ENCODE results near the gene TBC1D24.

TBC1D24 gene

GRCh38 chr16:2513405-2514332, 38.7 kb downstream of the TBC1D24 start, which contains the start of gene ATP6V0C:
TSS of gene ATP6V0C (plus strand) at chr16:2513952. CDS start at chr16:2514104, 152 bp downstream.
- in situ Hi-C loops (cut with HindIII; ENCODE audit: low sequenced_read_pairs) = no loop called here

- in situ Hi-C loops (cut with HindIII; ENCODE audit: low sequenced_read_pairs) = no loop called here
Observed at GRCh38 chr16:2514333-2515179, 39.6 kb downstream of the TBC1D24 start.

GRCh38 chr16:2515180-2515851, 40.4 kb downstream of the TBC1D24 start:
- in situ Hi-C loops (cut with HindIII; ENCODE audit: low sequenced_read_pairs) = no loop called here

GRCh38 chr16:2516391-2517240, 41.7 kb downstream of the TBC1D24 start:
- in situ Hi-C loops (cut with HindIII; ENCODE audit: low sequenced_read_pairs) = no loop called here

GRCh38 chr16:2517954-2518605, 43.2 kb downstream of the TBC1D24 start:
- in situ Hi-C loops (cut with HindIII; ENCODE audit: low sequenced_read_pairs) = no loop called here

GRCh38 chr16:2518823-2519710, 44.1 kb downstream of the TBC1D24 start:
- in situ Hi-C loops (cut with HindIII; ENCODE audit: low sequenced_read_pairs) = no loop called here

- in situ Hi-C loops (cut with HindIII; ENCODE audit: low sequenced_read_pairs) = no loop called here
Observed at GRCh38 chr16:2519711-2520080, 44.8 kb downstream of the TBC1D24 start.

DNA sequence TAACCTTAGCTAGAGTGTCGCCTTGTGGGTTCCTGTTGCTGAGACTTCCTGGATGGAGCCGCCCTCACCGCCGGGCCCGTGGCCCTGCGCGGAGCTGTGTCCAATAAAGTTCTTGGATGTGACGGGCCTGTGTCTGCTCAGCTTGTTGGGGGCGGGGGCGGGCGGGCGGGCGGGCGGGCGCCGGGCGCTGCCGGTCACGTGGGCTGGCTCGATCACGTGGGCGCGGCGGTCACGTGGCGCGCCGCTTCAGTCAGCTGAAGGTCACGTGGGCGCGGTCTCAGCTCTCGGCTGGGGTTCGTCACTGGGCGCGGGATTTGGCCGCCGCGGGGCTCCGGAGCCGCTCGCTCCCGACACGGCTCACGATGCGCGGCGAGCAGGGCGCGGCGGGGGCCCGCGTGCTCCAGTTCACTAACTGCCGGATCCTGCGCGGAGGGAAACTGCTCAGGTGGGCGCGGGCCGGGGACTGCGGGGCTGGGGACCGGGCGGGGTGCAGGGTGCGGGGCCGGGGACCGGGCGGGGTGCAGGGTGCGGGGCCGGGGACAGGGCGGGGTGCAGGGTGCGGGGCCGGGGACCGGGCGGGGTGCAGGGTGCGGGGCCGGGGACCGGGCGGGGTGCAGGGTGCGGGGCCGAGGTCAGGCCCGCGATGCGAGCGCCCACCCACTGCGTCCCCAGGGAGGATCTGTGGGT, 45.3 kb downstream of the TBC1D24 start, which contains the start of gene AMDHD2:
TSS of gene AMDHD2 (plus strand) at position 275 of the 687 bp plus-strand sequence. CDS start at position 363, 88 bp downstream.
- in situ Hi-C loops (cut with HindIII; ENCODE audit: low sequenced_read_pairs) = no loop called here

GRCh38 chr16:2520784-2521531, 46.0 kb downstream of the TBC1D24 start:
- in situ Hi-C loops (cut with HindIII; ENCODE audit: low sequenced_read_pairs) = no loop called here

- in situ Hi-C loops (cut with HindIII; ENCODE audit: low sequenced_read_pairs) = no loop called here
Observed at GRCh38 chr16:2523801-2524231, 48.9 kb downstream of the TBC1D24 start.

GRCh38 chr16:2524339-2524938, 49.5 kb downstream of the TBC1D24 start:
- in situ Hi-C loops (cut with HindIII; ENCODE audit: low sequenced_read_pairs) = no loop called here

GRCh38 chr16:2526135-2526534, 51.2 kb downstream of the TBC1D24 start:
- in situ Hi-C loops (cut with HindIII; ENCODE audit: low sequenced_read_pairs) = no loop called here

DNA sequence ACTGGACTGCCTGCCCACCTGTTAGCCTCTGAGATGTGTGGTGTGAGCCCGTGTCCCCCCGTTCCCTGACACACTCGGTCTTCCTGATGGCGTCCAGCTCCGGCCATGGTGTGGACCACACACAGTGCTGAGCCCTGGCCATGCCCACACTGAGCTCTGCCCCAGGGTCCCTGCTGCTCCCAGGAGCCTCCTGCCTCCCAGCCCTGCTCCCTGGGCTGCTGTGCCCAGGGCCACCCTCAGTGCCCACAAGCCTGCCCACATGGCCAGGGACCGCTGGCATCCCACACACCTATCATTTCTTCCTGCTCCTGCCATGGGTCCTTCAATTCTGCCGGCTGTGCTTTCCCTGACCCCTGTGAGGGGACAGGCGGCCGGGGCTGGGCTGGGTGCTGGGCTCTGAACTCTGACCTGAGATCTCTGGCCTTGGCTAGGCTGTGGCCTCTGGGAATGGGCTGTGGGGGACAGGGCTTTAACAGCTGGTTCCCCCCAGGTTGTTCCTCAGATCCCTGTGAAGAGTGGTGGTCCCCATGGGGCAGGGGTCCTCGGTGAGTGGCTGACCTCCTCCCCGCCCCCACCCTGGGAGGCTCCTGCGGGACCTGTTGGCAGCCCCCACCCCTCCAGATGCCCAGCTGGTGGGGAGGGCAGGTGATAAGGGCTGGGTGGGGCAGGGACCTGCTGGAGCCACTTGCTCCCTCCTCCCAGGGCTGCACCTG, 52.3 kb downstream of the TBC1D24 start:
- in situ Hi-C loops (cut with HindIII; ENCODE audit: low sequenced_read_pairs) = no loop called here

DNA sequence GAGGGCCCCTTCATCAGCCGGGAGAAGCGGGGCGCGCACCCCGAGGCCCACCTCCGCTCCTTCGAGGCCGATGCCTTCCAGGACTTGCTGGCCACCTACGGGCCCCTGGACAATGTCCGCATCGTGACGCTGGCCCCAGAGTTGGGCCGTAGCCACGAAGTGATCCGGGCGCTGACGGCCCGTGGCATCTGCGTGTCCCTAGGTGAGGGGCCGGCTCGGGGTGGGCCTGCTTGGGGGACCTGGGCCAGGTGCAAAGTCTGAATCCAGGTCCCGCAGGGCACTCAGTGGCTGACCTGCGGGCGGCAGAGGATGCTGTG, 52.8 kb downstream of the TBC1D24 start:
- in situ Hi-C loops (cut with HindIII; ENCODE audit: low sequenced_read_pairs) = no loop called here

DNA sequence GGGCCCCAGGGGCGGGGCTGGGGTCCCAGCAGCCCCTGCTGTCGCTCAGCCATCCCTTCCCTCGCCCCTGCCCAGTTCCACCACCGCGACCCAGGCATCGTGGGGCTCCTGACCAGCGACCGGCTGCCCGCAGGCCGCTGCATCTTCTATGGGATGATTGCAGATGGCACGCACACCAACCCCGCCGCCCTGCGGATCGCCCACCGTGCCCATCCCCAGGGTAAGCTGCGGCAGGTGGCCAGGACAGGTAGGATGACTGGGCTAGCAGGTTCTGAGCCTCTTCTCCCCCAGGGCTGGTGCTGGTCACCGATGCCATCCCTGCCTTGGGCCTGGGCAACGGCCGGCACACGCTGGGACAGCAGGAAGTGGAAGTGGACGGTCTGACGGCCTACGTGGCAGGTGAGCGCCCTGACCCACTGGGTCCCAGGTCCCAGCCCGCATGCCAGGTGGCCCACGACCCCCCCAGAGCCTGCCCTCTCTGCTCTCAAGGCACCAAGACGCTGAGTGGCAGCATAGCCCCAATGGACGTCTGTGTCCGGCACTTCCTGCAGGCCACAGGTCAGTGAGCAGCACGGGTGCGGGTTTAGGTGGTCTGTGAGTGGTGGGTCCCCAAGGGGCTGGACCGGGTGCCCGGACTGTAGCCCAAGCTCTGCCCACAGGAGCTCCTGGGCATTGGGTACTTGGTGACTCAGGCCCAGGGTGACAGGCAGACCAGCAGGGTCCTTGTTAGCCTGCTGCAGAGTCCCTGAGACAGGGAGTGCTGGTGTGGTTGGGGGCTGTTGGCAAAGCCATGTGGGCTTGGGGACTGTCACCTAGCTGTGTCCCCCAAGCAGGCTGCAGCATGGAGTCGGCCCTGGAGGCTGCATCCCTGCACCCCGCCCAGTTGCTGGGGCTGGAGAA, 53.5 kb downstream of the TBC1D24 start:
- in situ Hi-C loops (cut with HindIII; ENCODE audit: low sequenced_read_pairs) = no loop called here

Measured in endothelial cell of hepatic sinusoid (primary cell).